Adrenal gland (tissue), 5 donors: ENCODE measurements around the gene ITPA.

Experiments used
- CTCF ChIP-seq, 6 experiments: fragments of 450-650 bp in 4 of 6; fragments of 200-600 bp in 2 of 6; sonication (generic) in 1 of 6; IDR thresholded peaks; 1 replicate in 5 of 6; 2 replicates in 1 of 6; pipeline versions ENCODE4 v1.5.1 to v1.8.0; 2016 to 2021; ENCODE audit warnings: antibody characterized with exemption in 6 of 6, mild to moderate bottlenecking in 2 of 6, moderate library complexity in 1 of 6
- POLR2A ChIP-seq, 2 donors: fragments of 450-650 bp; IDR thresholded peaks; one replicate each; pipeline ENCODE4 v1.6.1; 2017; ENCODE audit warnings: antibody characterized with exemption in 2 of 2, mild to moderate bottlenecking in 2 of 2, moderate library complexity in 1 of 2
- donor health status: DM: no; HTN: no; CAD: no.

DNA sequence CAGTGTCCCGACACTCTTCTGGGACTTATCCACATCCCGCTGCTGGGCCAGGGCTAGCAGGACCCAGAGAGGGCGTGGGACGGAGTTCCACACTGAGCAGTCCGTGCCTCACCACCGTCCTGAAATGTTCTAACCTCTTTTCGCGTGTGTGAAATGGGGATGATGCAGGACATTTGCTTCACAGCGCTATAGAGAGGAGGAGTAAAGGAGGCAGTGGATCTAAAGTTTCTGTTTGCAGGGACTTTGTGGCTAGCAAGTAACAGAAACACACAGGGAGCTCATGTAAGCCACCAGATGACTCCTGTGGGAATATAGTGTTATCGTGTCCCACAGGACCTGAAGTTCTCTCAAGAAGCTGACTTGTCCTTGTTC lies 634 bp downstream of the ITPA start:
- TF ChIP-seq POLR2A (IDR thresholded peaks at IDR 0.05) (no peak), CTCF (IDR thresholded peaks at IDR 0.05) (no peak)
